ENCODE measurements around the gene TMTC1.

The TMTC1 gene

GRCh38 chr12:29738365-29738764, 45.4 kb downstream of the TMTC1 start:
- no peak for DNase-seq

- DNase-seq, result no peak
These were observed 46.1 kb downstream of the TMTC1 start for GRCh38 chr12:29737644-29738043.

- DNase-seq, result no peak
These were observed 48.1 kb downstream of the TMTC1 start for GRCh38 chr12:29735604-29736003.

- DNase-seq, result no peak
These were observed 49.0 kb downstream of the TMTC1 start for GRCh38 chr12:29734734-29735133.

- DNase-seq, result no peak
These were observed 49.4 kb downstream of the TMTC1 start for GRCh38 chr12:29734305-29734704.

- no peak for DNase-seq
These were observed 50.2 kb downstream of the TMTC1 start for GRCh38 chr12:29733501-29733900.

GRCh38 chr12:29733060-29733459, 50.7 kb downstream of the TMTC1 start:
- no peak for DNase-seq

GRCh38 chr12:29732593-29732992, 51.1 kb downstream of the TMTC1 start:
- no peak for DNase-seq

- DNase-seq, result no peak
These were observed 51.6 kb downstream of the TMTC1 start for GRCh38 chr12:29732191-29732590.

- no peak for DNase-seq
These were observed 52.2 kb downstream of the TMTC1 start for GRCh38 chr12:29731591-29731990.

- no peak for DNase-seq
These were observed 53.3 kb downstream of the TMTC1 start for GRCh38 chr12:29730481-29730880.

- DNase-seq, result no peak
These were observed 55.7 kb downstream of the TMTC1 start for GRCh38 chr12:29728030-29728429.

GRCh38 chr12:29726741-29727348, 56.9 kb downstream of the TMTC1 start:
- DNase-seq, result no peak

- DNase-seq, result no peak
These were observed 57.4 kb downstream of the TMTC1 start for GRCh38 chr12:29726321-29726692.

GRCh38 chr12:29725587-29726320, 58.0 kb downstream of the TMTC1 start:
- DNase-seq, result no peak

GRCh38 chr12:29722164-29722563, 61.6 kb downstream of the TMTC1 start:
- DNase-seq, result no peak

- DNase-seq, result no peak
These were observed 64.4 kb downstream of the TMTC1 start for GRCh38 chr12:29719381-29719780.

GRCh38 chr12:29717540-29718100, 66.1 kb downstream of the TMTC1 start:
- DNase-seq, result no peak

GRCh38 chr12:29714966-29715365, 68.8 kb downstream of the TMTC1 start:
- DNase-seq, result no peak

GRCh38 chr12:29713729-29714128, 70.0 kb downstream of the TMTC1 start:
- DNase-seq, result no peak

- DNase-seq, result no peak
These were observed 72.4 kb downstream of the TMTC1 start for GRCh38 chr12:29711381-29711780.

GRCh38 chr12:29710104-29710503, 73.6 kb downstream of the TMTC1 start:
- DNase-seq, result peak; percentile 16

GRCh38 chr12:29709496-29710040, 74.2 kb downstream of the TMTC1 start:
- no peak for DNase-seq

- no peak for DNase-seq
These were observed 74.7 kb downstream of the TMTC1 start for GRCh38 chr12:29709054-29709453.

Data from NCI-H510A treated with DMSO at 0.1 percent for 48 hours (cell line).